ENCODE measurements around the gene TNFRSF25.

- TF ChIP-seq CTCF (IDR thresholded peaks at IDR 0.05; ENCODE audit: insufficient read depth, low read length) (no peak), POLR2AphosphoS5 (IDR thresholded peaks at IDR 0.05; ENCODE audit: low read depth) (no peak), GABPA (IDR thresholded peaks at IDR 0.05; ENCODE audit: low read depth) (no peak), REST (IDR thresholded peaks at IDR 0.05; ENCODE audit: insufficient replicate concordance, low read depth) (no peak)
These were observed 46.4 kb upstream of the TNFRSF25 start for GRCh38 chr1:6512245-6512907.

Measured in HL-60 (cell line).